BJ (cell line): ENCODE results near the gene MZT2B. TPM values are rescaled to one million over a fixed set of nuclear protein-coding genes. Genes with fewer than 3 reads are reported as not detected.
A peak's percentile ranks its signal among the peaks of the same experiment; 100 is the strongest.
"Not testable (repeated sequence)": the region's sequence is repeated elsewhere in the genome, so short reads cannot be mapped to it uniquely, and the experiment has no call there.

Experiments used
- CTCF ChIA-PET: fragments of 350-600 bp; formaldehyde crosslinking; extraction: SDS; loops from one replicate; lab custom pipeline; 2021; ENCODE audit warnings: antibody characterized with exemption, inconsistent platforms; lab: Yijun Ruan, JAX
- POLR2A ChIA-PET: fragments of 300-600 bp; sonication (Branson Sonifier 250); formaldehyde crosslinking; extraction: SDS; loops from one replicate; lab custom pipeline; 2021; ENCODE audit warnings: antibody characterized with exemption; lab: Charles Lee
- DNase-seq: peaks from one replicate; pipeline ENCODE4 v3.0.0-alpha.2; 2011; ENCODE audit warnings: low read depth
- H3K27me3 ChIP-seq: 2 replicates; pipeline ENCODE4 v1.6.0; 2011; ENCODE audit warnings: low read length; ENCODE audit not compliant: control insufficient read depth, insufficient read depth
- H3K36me3 ChIP-seq: 2 replicates; pipeline ENCODE4 v1.5.1; 2011; ENCODE audit warnings: low read length; ENCODE audit not compliant: control insufficient read depth, insufficient read depth
- H3K4me3 ChIP-seq: 2 replicates; pipeline ENCODE4 v1.5.1; 2011; ENCODE audit warnings: low read depth, mild to moderate bottlenecking, control low read depth, low read length
- polyA plus RNA-seq: library from polyadenylated mRNA; depleted of rRNA; stranded (reverse); fragments of >200 nt; gene quantifications from 2 replicates; pipeline ENCODE4 v1.2.3, GENCODE V29; 2011
- TF ChIP-seq, protein P1 (sequence below): IDR thresholded peaks from 2 replicates; pipeline ENCODE4 v1.5.1; 2011; ENCODE audit warnings: low read depth, mild to moderate bottlenecking, control low read depth, inconsistent platforms, low read length, moderate library complexity; ENCODE audit not compliant: insufficient read depth

MZT2B gene
- polyA plus RNA-seq, 1 experiment = 199 TPM

DNA sequence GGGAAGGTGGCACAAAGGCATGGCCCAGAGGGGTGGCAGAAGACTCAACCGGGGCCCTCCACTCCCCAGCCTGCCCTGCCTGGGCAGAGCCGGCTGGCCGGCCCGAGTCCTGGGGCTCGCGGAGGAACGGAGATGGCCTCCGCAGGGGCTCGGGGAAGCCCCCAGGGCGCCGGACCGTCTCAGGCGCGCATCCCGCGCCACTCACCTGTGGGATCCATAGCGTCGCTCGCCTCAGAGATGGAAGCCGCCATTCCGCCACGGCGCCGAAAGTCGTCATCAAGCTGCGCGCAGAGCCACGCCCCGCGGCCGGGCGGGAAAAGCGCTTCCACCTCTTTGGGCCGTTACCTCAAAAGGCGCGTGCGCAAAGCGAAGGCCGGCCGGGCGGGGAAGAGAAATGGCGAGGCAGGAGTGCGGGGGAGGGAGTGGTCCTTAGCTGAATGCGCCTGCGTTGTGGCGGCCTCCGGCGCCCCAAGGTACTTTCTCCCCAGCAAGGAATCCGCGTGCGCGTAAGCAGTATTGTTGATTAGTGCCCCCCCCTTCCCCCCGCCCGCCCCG, 660 bp upstream of the MZT2B start, which contains the start of gene SMPD4:
TSS of gene SMPD4 (minus strand) at position 278 of the 555 bp plus-strand sequence. CDS start 5,010 bp downstream, outside the sequence.
- POLR2A ChIA-PET = interaction anchor here (0.6 to 0.8 kb wide), 2 partner anchors 147 to 160 kb away, joined by 3 read pairs; a partner anchor contains a TSS
- no peaks in the 10 kb centered on the region for H3K27me3 ChIP-seq
- peaks cover 5% of the 10 kb centered on the region for H3K36me3 ChIP-seq
- H3K4me3 ChIP-seq = peak within 1 kb of the TSS; percentile 97
- CTCF ChIA-PET = interaction anchor here (0.6 to 4.0 kb wide), 10 partner anchors 8 to 251 kb away, joined by 3 to 16 read pairs (median 4); partner anchors contain the start of gene IMP4
- peak; percentile 64 for DNase-seq
- TF ChIP-seq, protein P1, sequence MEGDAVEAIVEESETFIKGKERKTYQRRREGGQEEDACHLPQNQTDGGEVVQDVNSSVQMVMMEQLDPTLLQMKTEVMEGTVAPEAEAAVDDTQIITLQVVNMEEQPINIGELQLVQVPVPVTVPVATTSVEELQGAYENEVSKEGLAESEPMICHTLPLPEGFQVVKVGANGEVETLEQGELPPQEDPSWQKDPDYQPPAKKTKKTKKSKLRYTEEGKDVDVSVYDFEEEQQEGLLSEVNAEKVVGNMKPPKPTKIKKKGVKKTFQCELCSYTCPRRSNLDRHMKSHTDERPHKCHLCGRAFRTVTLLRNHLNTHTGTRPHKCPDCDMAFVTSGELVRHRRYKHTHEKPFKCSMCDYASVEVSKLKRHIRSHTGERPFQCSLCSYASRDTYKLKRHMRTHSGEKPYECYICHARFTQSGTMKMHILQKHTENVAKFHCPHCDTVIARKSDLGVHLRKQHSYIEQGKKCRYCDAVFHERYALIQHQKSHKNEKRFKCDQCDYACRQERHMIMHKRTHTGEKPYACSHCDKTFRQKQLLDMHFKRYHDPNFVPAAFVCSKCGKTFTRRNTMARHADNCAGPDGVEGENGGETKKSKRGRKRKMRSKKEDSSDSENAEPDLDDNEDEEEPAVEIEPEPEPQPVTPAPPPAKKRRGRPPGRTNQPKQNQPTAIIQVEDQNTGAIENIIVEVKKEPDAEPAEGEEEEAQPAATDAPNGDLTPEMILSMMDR = no peak

DNA sequence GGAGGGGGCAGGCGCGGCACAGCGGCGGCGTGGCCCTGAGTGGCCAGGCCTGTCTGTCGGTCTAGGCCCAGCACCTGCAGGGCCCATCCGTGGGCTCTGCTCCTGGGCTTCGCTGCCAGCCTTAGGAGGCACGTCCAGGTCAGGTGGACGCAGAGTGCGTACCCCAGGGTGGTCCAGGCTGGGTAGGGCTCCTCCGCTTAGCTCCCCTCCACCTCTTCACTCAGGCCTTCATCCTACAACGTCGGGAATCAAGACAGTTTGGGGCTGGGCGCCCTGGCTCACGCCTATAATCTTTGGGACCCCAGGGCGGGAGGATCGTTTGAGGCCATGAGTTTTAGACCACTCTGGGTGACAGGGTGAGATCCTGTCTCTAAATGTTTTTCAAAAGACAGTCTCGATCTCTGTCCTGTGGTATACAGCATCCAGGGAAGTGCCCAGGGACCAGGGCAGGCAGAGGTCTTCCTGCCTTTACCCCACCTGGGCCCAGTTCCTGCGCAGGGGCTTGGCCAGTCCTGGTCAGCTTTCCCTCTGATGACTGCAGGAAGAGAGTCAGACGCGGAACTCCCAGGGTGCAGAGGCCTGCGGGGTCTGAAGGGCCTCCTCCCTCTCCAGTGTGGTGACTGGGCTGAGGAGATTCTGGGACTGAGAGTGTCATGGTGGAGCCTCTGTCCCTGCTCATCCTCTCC, 907 bp downstream of the MZT2B start:
- DNase-seq, POLR2A ChIA-PET: not testable (repeated sequence)

DNA sequence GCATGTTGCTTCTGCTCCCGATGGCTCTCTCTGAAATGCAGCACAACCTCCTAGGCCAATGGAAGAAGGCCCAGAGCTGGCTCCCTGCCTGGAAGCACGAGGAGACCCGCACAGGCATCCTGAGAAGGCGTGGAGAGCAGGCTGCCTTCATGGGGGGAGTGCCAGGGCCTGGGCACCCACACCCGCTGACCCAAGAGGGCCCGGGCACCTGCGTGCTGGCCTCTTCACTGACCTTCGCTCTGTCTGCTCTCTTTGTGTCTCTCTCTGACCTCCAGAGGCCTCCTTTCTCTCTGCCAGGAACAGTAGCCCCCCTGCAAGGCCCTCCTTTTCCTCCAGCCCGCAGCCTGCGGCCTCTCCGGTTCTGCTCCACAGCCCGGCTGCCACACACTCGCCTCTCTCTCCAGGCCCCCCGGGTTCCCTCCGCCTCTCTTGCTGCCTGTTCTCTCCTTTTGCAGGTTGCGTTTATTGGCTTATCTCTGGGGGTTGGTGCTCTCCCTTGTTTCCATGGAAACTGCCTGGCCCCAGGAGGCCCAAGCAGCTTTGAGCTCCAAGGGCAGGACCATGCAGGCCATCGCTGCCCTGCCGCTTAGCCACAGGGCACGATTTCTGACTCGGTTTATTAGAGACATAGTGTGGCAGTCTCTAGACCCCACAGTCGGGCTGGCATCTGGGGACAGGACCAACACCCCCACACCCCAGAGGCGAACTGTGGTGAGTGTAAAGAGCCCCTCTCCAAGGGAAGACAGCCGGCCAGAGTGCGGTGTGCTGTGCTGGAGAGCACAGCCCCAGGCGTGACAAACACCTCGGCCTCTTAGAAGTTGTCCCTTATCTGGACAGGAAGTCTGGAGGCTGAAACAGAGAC, 1.7 kb downstream of the MZT2B start:
- DNase-seq = no peak
- no peaks in the 10 kb centered on the region for H3K27me3 ChIP-seq
- POLR2A ChIA-PET = no interaction called here
- H3K36me3 ChIP-seq = peaks cover 8% of the 10 kb centered on the region
- H3K4me3 ChIP-seq = peak overlapping the region; percentile 97
- CTCF ChIA-PET = interaction anchor here (1.3 to 4.0 kb wide), 2 partner anchors 148 to 152 kb away, joined by 6 to 16 read pairs; no protein-coding TSS in a partner anchor
- TF ChIP-seq, protein P1 = no peak

More for the DNA sequence above, 907 bp downstream of the MZT2B start:
- H3K27me3 ChIP-seq, H3K36me3 ChIP-seq: not testable (repeated sequence)
- CTCF ChIA-PET = interaction anchor here (1.2 to 4.0 kb wide), 4 partner anchors 149 to 159 kb away, joined by 5 to 16 read pairs (median 7); partner anchors contain the start of gene IMP4
- H3K4me3 ChIP-seq = peak overlapping the region; percentile 97

DNA sequence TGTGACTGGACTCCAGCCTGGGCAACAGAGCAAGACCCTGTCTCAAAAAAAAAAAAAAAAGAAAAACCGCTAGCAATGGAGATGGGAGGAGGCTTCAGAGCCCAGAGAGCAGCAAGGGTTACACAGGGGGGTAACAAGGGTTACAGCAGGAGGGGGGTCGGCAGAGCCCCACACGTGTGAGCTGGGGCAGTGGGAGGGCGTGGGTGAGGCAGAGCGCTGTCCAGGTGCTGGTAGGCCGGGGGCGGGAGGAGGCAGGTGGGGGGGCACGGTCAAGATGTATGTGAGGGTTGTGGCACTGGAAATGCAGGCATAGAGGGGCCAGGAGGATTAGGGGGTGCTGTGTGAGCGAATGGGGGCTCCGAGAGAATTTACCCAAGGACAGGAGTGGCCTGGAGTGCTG, 3.4 kb downstream of the MZT2B start:
- Histone ChIP-seq H3K27me3 (no peaks in the 10 kb centered on the region), H3K4me3 (no peak overlapping the region), H3K36me3 (peaks cover 6% of the 10 kb centered on the region)
- POLR2A ChIA-PET = interaction anchor here (0.6 kb wide), 1 partner anchor 1304 kb away, joined by 4 read pairs; no protein-coding TSS in a partner anchor
- DNase-seq = no peak
- CTCF ChIA-PET = no interaction called here
- TF ChIP-seq, protein P1 = no peak

DNA sequence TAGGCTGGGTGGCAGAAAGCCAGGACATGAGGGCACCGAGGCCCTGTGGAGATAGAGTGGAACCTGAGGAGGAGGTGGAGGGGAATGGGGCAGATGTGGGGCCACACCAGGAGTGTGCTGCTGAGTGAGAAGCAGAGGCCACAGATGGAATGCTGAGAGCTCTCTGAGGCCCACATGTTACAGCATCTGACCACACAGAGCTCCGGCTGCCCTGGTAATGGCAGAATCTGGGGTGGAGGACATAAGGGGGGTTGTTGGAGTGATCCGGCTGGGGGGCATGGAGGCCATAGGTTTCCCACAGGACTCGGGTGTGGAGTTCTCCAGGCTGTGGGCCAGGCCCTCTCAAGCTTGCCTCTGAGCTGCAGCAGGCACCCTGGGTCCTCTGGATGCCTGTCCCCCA, 3.8 kb downstream of the MZT2B start:
- no peak overlapping the region for H3K4me3 ChIP-seq
- ChIA-PET CTCF (interaction anchor here (2.5 kb wide), 1 partner anchor 147 kb away, joined by 10 read pairs; no protein-coding TSS in a partner anchor), POLR2A (interaction anchor here (0.6 kb wide), 1 partner anchor 1303 kb away, joined by 4 read pairs; no protein-coding TSS in a partner anchor)
- TF ChIP-seq, protein P1 = no peak
- DNase-seq = no peak
- peaks cover 6% of the 10 kb centered on the region for H3K36me3 ChIP-seq
- H3K27me3 ChIP-seq = no peaks in the 10 kb centered on the region
